T-helper 17 cell (primary cell): ENCODE results near the gene DHTKD1. TPM values are rescaled to one million over a fixed set of nuclear protein-coding genes. Genes with fewer than 3 reads are reported as not detected.
"Not testable (repeated sequence)": the region's sequence is repeated elsewhere in the genome, so short reads cannot be mapped to it uniquely, and the experiment has no call there.

Experiments used
- ATAC-seq: fragments of 150-1000 bp; cut with Tn5 transposase; 2 replicates; pipeline ENCODE4 v1.10.0; 2021; ENCODE audit warnings: mild to moderate bottlenecking, moderate library complexity
- DNase-seq, 3 donors: peaks; one replicate each; pipeline versions ENCODE4 v3.0.0 to v3.0.0-alpha.2; 2020 to 2021
- H3K9me3 ChIP-seq: one replicate; pipeline ENCODE4 v1.7.0; 2013; ENCODE audit warnings: low read length, mild to moderate bottlenecking; ENCODE audit not compliant: control insufficient read depth, poor library complexity, severe bottlenecking
- H3K27ac Mint-ChIP-seq: one replicate; pipeline ENCODE4 v1.8.0; 2022; ENCODE audit warnings: mild to moderate bottlenecking, moderate library complexity, mixed read lengths
- H3K27me3 Mint-ChIP-seq: one replicate; pipeline ENCODE4 v1.8.0; 2022; ENCODE audit warnings: mixed read lengths
- H3K36me3 Mint-ChIP-seq: one replicate; pipeline ENCODE4 v1.8.0; 2022; ENCODE audit warnings: low read depth, mixed read lengths
- H3K4me1 Mint-ChIP-seq: one replicate; pipeline ENCODE4 v1.8.0; 2022; ENCODE audit warnings: mild to moderate bottlenecking, mixed read lengths
- H3K4me3 Mint-ChIP-seq: one replicate; pipeline ENCODE4 v1.8.0; 2022; ENCODE audit warnings: mild to moderate bottlenecking, moderate library complexity, mixed read lengths
- total RNA-seq, 4 donors: library from RNA in 2 of 4; stranded (reverse) in 2 of 4; gene quantifications; one replicate each; pipeline ENCODE4 v1.2.3 and lab custom pipeline; 2022 to 2026

Gene DHTKD1
- total RNA-seq, 2 donors from 2014 or later: 8.9 to 10.3 TPM

DNA sequence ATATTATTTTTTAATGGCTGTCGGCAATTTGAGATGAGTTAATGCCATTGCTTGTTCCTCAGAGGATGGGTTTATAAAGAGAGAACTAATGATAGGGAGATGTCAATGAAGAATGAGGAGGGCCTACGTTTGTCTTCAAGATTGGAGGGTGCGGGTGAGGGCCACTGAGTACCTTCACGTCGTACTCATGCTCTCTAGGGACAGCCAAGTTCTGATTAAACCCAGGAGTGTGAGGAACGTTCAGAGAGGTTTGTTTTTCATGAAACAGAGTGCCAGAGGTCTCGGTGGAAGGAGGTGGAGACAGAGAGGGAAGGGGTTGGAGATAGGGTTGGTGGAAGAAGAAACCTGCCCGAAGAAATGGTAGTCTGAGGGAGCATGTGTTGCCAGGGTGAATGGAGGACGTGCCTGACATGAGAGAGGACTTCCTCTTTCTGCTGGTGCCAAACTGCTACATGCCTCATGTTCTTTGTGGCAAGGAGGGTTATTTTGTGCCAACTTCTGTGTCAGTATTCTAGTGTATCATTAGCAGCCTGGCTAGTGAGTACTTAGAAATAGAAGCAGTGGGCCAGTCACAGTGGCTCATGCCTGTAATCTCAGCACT, 8.9 kb downstream of the DHTKD1 start:
- no peak overlapping the region for H3K27ac Mint-ChIP-seq
- peaks cover 2% of the 10 kb centered on the region for H3K4me1 Mint-ChIP-seq
- no peak for ATAC-seq
- DNase-seq: no peak
- no peaks in the 10 kb centered on the region for H3K27me3 Mint-ChIP-seq
- H3K9me3 ChIP-seq: no peaks in the 10 kb centered on the region
- H3K36me3 Mint-ChIP-seq: no peaks in the 10 kb centered on the region
- H3K4me3 Mint-ChIP-seq: no peak overlapping the region

- H3K4me1 Mint-ChIP-seq: no peaks in the 10 kb centered on the region
These were observed 12.7 kb downstream of the DHTKD1 start for GRCh38 chr10:12081470-12081869.

GRCh38 chr10:12081879-12082557, 13.3 kb downstream of the DHTKD1 start:
- no peaks in the 10 kb centered on the region for H3K9me3 ChIP-seq
- no peaks in the 10 kb centered on the region for H3K4me1 Mint-ChIP-seq
- H3K27me3 Mint-ChIP-seq: no peaks in the 10 kb centered on the region
- no peak overlapping the region for H3K27ac Mint-ChIP-seq
- H3K36me3 Mint-ChIP-seq: no peaks in the 10 kb centered on the region
- ATAC-seq: no peak
- DNase-seq: no peak
- H3K4me3 Mint-ChIP-seq: no peak overlapping the region

More at GRCh38 chr10:12081470-12081869, 12.7 kb downstream of the DHTKD1 start:
- no peaks in the 10 kb centered on the region for H3K27me3 Mint-ChIP-seq
- ATAC-seq: no peak
- no peaks in the 10 kb centered on the region for H3K36me3 Mint-ChIP-seq
- H3K27ac Mint-ChIP-seq: no peak overlapping the region
- DNase-seq: no peak
- no peak overlapping the region for H3K4me3 Mint-ChIP-seq
- H3K9me3 ChIP-seq: no peaks in the 10 kb centered on the region

- no peak for ATAC-seq
- peaks cover 6% of the 10 kb centered on the region for H3K36me3 Mint-ChIP-seq
These were observed 20.2 kb downstream of the DHTKD1 start for GRCh38 chr10:12088919-12089318.

GRCh38 chr10:12091421-12091820, 22.7 kb downstream of the DHTKD1 start:
- no peaks in the 10 kb centered on the region for H3K9me3 ChIP-seq
- DNase-seq: no peak
- H3K4me3 Mint-ChIP-seq: no peak overlapping the region
- H3K36me3 Mint-ChIP-seq: peaks cover 8% of the 10 kb centered on the region
- H3K4me1 Mint-ChIP-seq: no peaks in the 10 kb centered on the region
- ATAC-seq: no peak
- no peaks in the 10 kb centered on the region for H3K27me3 Mint-ChIP-seq
- no peak overlapping the region for H3K27ac Mint-ChIP-seq

More at GRCh38 chr10:12088919-12089318, 20.2 kb downstream of the DHTKD1 start:
- Mint-ChIP-seq H3K4me3 (no peak overlapping the region), H3K4me1 (no peaks in the 10 kb centered on the region), H3K27ac (no peak overlapping the region), H3K27me3 (no peaks in the 10 kb centered on the region)
- no peak for DNase-seq
- H3K9me3 ChIP-seq: no peaks in the 10 kb centered on the region

DNA sequence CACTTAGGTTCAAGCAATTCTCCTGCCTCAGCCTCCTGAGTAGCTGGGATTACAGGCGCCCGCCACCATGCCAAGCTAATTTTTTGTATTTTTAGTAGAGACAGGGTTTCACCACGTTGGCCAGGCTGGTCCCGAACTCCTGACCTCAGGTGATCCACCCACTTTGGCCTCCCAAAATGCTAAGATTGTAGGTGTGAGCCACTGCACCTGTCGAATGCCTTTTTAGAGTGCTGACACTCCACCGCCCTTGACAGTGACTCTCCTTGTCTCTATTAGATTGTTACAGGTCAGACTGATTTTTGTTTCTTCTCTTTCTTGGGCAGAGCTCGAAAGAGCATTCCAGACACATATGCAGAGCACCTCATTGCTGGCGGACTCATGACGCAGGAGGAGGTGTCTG, 28.6 kb downstream of the DHTKD1 start:
- H3K27ac Mint-ChIP-seq: peak overlapping the region; percentile 21
- not testable (repeated sequence) for DNase-seq, H3K9me3 ChIP-seq, H3K27me3 Mint-ChIP-seq, H3K4me3 Mint-ChIP-seq, ATAC-seq, H3K4me1 Mint-ChIP-seq, H3K36me3 Mint-ChIP-seq

DNA sequence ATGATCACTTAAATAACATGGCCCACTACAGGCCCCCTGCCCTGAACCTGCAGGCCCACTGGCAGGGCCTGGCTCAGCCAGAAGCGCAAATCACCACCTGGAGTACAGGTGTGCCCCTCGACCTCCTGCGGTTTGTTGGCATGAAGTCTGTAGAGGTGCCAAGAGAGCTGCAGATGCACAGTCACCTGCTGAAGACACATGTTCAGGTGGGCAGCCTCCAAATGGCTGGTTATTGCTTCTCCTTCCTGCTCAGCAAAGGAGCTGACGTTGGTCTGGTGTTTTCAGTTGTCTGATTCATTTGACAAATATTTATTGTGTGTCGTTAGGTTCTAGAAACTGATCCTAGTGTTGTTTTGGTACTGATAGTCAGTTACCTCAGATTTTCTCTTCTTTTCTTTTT, 29.0 kb downstream of the DHTKD1 start:
- Mint-ChIP-seq H3K4me3 (no peak overlapping the region), H3K4me1 (peaks cover 2% of the 10 kb centered on the region), H3K27me3 (no peaks in the 10 kb centered on the region), H3K27ac (peak overlapping the region; percentile 21), H3K36me3 (peaks cover 2% of the 10 kb centered on the region)
- no peaks in the 10 kb centered on the region for H3K9me3 ChIP-seq
- ATAC-seq: no peak
- DNase-seq: no peak

DNA sequence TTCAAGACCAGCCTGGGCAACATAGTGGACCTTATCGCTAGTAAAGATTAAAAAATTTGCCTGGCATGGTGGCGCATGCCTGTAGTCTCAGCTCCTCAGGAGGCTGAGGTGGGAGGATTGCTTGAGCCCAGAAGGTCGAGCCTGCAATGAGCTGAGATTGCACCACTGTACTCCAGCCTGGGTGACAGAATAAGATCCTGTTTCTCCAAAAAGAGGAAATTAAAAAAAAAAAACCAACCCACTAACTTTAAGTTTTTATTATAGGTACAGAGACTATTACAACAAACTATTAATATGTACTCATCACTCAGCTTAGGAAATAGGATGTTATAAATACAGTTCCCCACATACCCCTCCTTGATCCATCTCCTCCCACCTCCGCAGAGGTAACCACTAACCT, 30.2 kb downstream of the DHTKD1 start:
- DNase-seq: no peak
- H3K36me3 Mint-ChIP-seq: peaks cover 4% of the 10 kb centered on the region
- peaks cover 2% of the 10 kb centered on the region for H3K4me1 Mint-ChIP-seq
- no peaks in the 10 kb centered on the region for H3K27me3 Mint-ChIP-seq
- ATAC-seq: no peak
- H3K9me3 ChIP-seq: no peaks in the 10 kb centered on the region
- H3K27ac Mint-ChIP-seq: no peak overlapping the region
- no peak overlapping the region for H3K4me3 Mint-ChIP-seq

GRCh38 chr10:12103802-12104201, 35.0 kb downstream of the DHTKD1 start:
- ATAC-seq: no peak
- DNase-seq: no peak
- Mint-ChIP-seq H3K36me3 (peaks cover 2% of the 10 kb centered on the region), H3K27ac (peak overlapping the region; percentile 32), H3K4me3 (no peak overlapping the region), H3K4me1 (peaks cover 2% of the 10 kb centered on the region), H3K27me3 (no peaks in the 10 kb centered on the region)
- no peaks in the 10 kb centered on the region for H3K9me3 ChIP-seq

- no peak overlapping the region for H3K27ac Mint-ChIP-seq
- H3K9me3 ChIP-seq: no peaks in the 10 kb centered on the region
- H3K36me3 Mint-ChIP-seq: peaks cover 11% of the 10 kb centered on the region
- no peak for DNase-seq
- no peak overlapping the region for H3K4me3 Mint-ChIP-seq
- ATAC-seq: no peak
- H3K4me1 Mint-ChIP-seq: peaks cover 7% of the 10 kb centered on the region
- no peaks in the 10 kb centered on the region for H3K27me3 Mint-ChIP-seq
These were observed 39.0 kb downstream of the DHTKD1 start for GRCh38 chr10:12107781-12108180.

- Mint-ChIP-seq H3K36me3 (peaks cover 8% of the 10 kb centered on the region), H3K4me3 (no peak overlapping the region), H3K4me1 (peaks cover 10% of the 10 kb centered on the region), H3K27me3 (no peaks in the 10 kb centered on the region), H3K27ac (no peak overlapping the region)
- H3K9me3 ChIP-seq: no peaks in the 10 kb centered on the region
- no peak for ATAC-seq
- DNase-seq: no peak
These were observed 40.5 kb downstream of the DHTKD1 start for GRCh38 chr10:12109286-12109685.

- Mint-ChIP-seq H3K27ac (peak overlapping the region; percentile 0), H3K4me1 (peaks cover 9% of the 10 kb centered on the region), H3K4me3 (no peak overlapping the region), H3K36me3 (peaks cover 8% of the 10 kb centered on the region), H3K27me3 (no peaks in the 10 kb centered on the region)
- DNase-seq (no peak), ATAC-seq (no peak)
- H3K9me3 ChIP-seq: no peaks in the 10 kb centered on the region
These were observed 42.8 kb downstream of the DHTKD1 start for GRCh38 chr10:12111528-12111927.

DNA sequence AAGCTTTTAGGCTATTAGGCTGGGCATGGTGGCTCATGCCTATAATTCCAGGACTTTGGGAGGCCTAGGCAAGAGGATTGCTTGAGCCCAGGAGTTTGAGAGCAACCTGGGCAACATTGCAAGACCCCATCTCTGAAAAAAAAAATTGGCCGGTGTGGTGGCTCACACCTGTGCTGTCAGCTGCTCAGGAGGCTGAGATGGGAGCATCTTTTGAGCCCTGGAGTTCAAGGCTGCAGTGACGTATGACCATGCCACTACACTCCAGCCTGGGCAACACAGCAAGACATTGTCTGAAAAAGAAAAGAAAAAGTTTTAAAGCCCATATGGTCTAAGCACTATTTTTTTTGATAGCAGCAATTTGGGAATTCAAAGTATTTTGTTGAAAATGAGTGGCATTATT, 44.9 kb downstream of the DHTKD1 start:
- no peaks in the 10 kb centered on the region for H3K9me3 ChIP-seq
- H3K27ac Mint-ChIP-seq: peak overlapping the region; percentile 0

GRCh38 chr10:12121673-12122072, 52.9 kb downstream of the DHTKD1 start:
- Mint-ChIP-seq H3K36me3 (peaks cover 2% of the 10 kb centered on the region), H3K27ac (peak overlapping the region; percentile 99), H3K4me1 (peaks cover 10% of the 10 kb centered on the region), H3K4me3 (no peak overlapping the region), H3K27me3 (no peaks in the 10 kb centered on the region)
- DNase-seq (no peak), ATAC-seq (no peak)
- no peaks in the 10 kb centered on the region for H3K9me3 ChIP-seq

More for the DNA sequence above, 44.9 kb downstream of the DHTKD1 start:
- H3K36me3 Mint-ChIP-seq: peaks cover 8% of the 10 kb centered on the region
- peaks cover 9% of the 10 kb centered on the region for H3K4me1 Mint-ChIP-seq
- DNase-seq (no peak), ATAC-seq (no peak)
- no peak overlapping the region for H3K4me3 Mint-ChIP-seq
- H3K27me3 Mint-ChIP-seq: no peaks in the 10 kb centered on the region
